OCI-LY3 (cell line): Measurements from ENCODE around the gene HPCAL1.

Experiments
- H2AFZ ChIP-seq: fragments of 200-600, 300-600 bp; shearing (Covaris generic); 2 replicates; pipeline ENCODE4 v1.6.0; 2014; ENCODE audit warnings: antibody characterized with exemption, low read depth, low read length
- H3K27ac ChIP-seq: fragments of 200-600, 300-600 bp; sonication (generic); 2 replicates; pipeline ENCODE4 v1.5.1; 2014; ENCODE audit warnings: mild to moderate bottlenecking, low read length, moderate library complexity, mixed read lengths
- H3K27me3 ChIP-seq: fragments of 200-600, 300-600 bp; sonication (generic); 2 replicates; pipeline ENCODE4 v1.6.1; 2014; ENCODE audit warnings: low read depth, low read length, mixed read lengths
- H3K36me3 ChIP-seq: fragments of 200-600, 300-600 bp; sonication (generic); replicated peaks from 2 replicates; pipeline ENCODE3; 2014; ENCODE audit warnings: low read depth, low read length, mixed read lengths
- H3K4me1 ChIP-seq: fragments of 300-600, 200-600 bp; sonication (generic); 2 replicates; pipeline ENCODE4 v1.6.1; 2014; ENCODE audit warnings: low read length, mixed read lengths
- H3K4me2 ChIP-seq: fragments of 200-600, 300-600 bp; sonication (generic); 2 replicates; pipeline ENCODE4 v1.6.1; 2014; ENCODE audit warnings: low read length, mixed read lengths
- H3K4me3 ChIP-seq: fragments of 300-600, 200-600 bp; sonication (generic); 2 replicates; pipeline ENCODE4 v1.5.1; 2014; ENCODE audit warnings: antibody characterized with exemption, mild to moderate bottlenecking, low read length, moderate library complexity
- H3K79me2 ChIP-seq: fragments of 300-600, 200-600 bp; shearing (Covaris generic); 2 replicates; pipeline ENCODE4 v1.6.1; 2014; ENCODE audit warnings: mild to moderate bottlenecking, low read length, mixed read lengths
- H3K9ac ChIP-seq: fragments of 300-600, 200-600 bp; shearing (Covaris generic); 2 replicates; pipeline ENCODE4 v1.6.0; 2014; ENCODE audit warnings: mild to moderate bottlenecking, low read length, moderate library complexity
- H3K9me3 ChIP-seq: fragments of 200-600, 300-600 bp; shearing (Covaris generic); 2 replicates; pipeline ENCODE4 v1.6.1; 2014; ENCODE audit warnings: low read length, mixed read lengths; ENCODE audit not compliant: insufficient read depth
- H4K20me1 ChIP-seq: fragments of 200-600, 300-600 bp; sonication (generic); 2 replicates; pipeline ENCODE4 v1.6.1; 2016; ENCODE audit warnings: low read length, mixed read lengths; ENCODE audit not compliant: insufficient read depth
- EZH2phosphoT487 ChIP-seq: fragments of 200-600 bp; shearing (Covaris generic); IDR thresholded peaks from 2 replicates; pipeline ENCODE4 v1.6.1; 2018; ENCODE audit warnings: antibody characterized with exemption, mixed run types, low read depth
- TF ChIP-seq, protein P1 (sequence below): fragments of 200-600, 300-600 bp; sonication (generic); IDR thresholded peaks from 2 replicates; pipeline ENCODE4 v1.5.1; 2014; ENCODE audit warnings: antibody characterized with exemption, low read length, low read depth

Gene HPCAL1

DNA sequence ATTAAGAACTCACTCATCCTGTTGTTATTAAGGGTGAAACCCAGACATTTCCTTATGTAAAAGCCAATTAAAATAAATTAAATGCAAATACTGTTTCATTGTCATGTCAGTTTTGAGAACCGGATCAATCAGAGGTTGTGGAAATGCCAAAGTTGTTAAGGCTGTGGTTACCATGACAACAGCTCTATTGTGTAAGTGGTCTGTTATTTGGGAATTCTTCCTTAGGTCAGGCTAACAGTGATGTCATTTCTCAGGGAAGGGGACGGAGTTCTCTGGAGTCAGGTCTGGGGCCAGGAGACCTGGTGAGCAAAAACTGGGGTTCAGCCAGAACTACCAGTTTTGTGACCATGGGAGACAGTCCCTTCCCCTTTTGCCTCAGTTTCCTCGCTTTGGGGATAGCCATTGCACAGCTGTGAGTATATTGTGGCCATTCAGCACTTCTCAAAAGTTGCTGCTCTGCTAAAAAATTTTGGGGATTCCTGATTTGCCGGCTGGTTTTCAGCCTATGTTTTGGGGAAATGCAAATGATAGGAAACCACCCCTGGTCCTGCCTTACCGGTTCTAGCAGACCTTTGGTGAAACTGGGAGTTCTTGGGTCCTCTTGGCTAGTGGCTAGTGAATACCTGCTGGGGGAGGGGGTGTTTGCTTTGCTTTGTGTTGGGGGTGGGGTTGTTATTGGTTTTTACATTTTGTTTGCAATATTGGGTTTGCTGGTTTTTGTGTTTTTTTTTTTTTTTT, 21.6 kb downstream of the HPCAL1 start:
- H2AFZ ChIP-seq: no peak overlapping the region
- 0 out of 2 replicates have a peak overlapping the region, but pooled peaks have one; percentile 4 for H3K4me3 ChIP-seq
- TF ChIP-seq, protein P1, sequence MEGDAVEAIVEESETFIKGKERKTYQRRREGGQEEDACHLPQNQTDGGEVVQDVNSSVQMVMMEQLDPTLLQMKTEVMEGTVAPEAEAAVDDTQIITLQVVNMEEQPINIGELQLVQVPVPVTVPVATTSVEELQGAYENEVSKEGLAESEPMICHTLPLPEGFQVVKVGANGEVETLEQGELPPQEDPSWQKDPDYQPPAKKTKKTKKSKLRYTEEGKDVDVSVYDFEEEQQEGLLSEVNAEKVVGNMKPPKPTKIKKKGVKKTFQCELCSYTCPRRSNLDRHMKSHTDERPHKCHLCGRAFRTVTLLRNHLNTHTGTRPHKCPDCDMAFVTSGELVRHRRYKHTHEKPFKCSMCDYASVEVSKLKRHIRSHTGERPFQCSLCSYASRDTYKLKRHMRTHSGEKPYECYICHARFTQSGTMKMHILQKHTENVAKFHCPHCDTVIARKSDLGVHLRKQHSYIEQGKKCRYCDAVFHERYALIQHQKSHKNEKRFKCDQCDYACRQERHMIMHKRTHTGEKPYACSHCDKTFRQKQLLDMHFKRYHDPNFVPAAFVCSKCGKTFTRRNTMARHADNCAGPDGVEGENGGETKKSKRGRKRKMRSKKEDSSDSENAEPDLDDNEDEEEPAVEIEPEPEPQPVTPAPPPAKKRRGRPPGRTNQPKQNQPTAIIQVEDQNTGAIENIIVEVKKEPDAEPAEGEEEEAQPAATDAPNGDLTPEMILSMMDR: no peak
- TF ChIP-seq EZH2phosphoT487: no peak
- peaks cover 9% of the 10 kb centered on the region; the same call in 1 of the 2 replicates for H4K20me1 ChIP-seq
- no peaks in the 10 kb centered on the region for H3K36me3 ChIP-seq
- no peaks in the 10 kb centered on the region for H3K27me3 ChIP-seq
- H3K4me1 ChIP-seq: peaks cover 25% of the 10 kb centered on the region
- no peak overlapping the region for H3K27ac ChIP-seq
- no peak overlapping the region for H3K9ac ChIP-seq
- no peaks in the 10 kb centered on the region for H3K9me3 ChIP-seq
- peak overlapping the region; percentile 53 for H3K4me2 ChIP-seq
- H3K79me2 ChIP-seq: 0 out of 2 replicates have a peak, but pooled peaks cover 3% of the 10 kb centered on the region

- H3K27ac ChIP-seq: no peak overlapping the region
- no peaks in the 10 kb centered on the region for H3K9me3 ChIP-seq
- H4K20me1 ChIP-seq: peaks cover 9% of the 10 kb centered on the region; the same call in 1 of the 2 replicates
- no peak overlapping the region for H3K4me3 ChIP-seq
- H3K79me2 ChIP-seq: 0 out of 2 replicates have a peak, but pooled peaks cover 3% of the 10 kb centered on the region
- no peaks in the 10 kb centered on the region for H3K27me3 ChIP-seq
- peak overlapping the region; percentile 46 for H3K4me2 ChIP-seq
- no peak overlapping the region for H3K9ac ChIP-seq
- H3K4me1 ChIP-seq: peaks cover 36% of the 10 kb centered on the region
- no peaks in the 10 kb centered on the region for H3K36me3 ChIP-seq
- H2AFZ ChIP-seq: no peak overlapping the region
- TF ChIP-seq, protein P1: no peak
- no peak for TF ChIP-seq EZH2phosphoT487
These were observed 22.8 kb downstream of the HPCAL1 start for GRCh38 chr2:10325278-10326145.

DNA sequence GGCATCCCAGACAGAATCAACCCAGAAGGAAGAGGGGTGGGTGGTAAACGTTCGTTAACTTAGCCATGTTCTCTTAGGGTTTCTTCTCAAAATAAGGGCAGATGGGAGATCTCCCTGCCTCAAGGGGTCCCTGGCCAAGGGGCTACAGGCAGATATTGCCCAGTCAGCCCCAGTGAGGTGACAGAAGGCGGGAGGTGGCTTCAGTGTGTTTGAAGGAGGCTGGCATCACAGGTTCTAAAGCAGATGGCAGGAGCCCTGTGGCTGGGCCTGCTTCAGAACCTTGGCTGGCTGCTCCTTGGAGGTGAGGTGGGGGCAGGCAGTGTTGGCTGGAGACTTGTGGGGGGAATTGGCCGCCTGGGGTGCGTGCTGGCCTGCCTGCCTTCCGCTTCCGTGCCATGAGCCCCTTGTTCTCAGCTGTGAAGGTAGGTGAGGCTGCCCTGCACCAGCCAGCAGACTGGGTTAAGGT, 23.5 kb downstream of the HPCAL1 start:
- Histone ChIP-seq H3K27me3 (no peaks in the 10 kb centered on the region), H3K4me1 (peaks cover 43% of the 10 kb centered on the region), H3K36me3 (no peaks in the 10 kb centered on the region), H2AFZ (no peak overlapping the region), H3K9me3 (no peaks in the 10 kb centered on the region), H3K4me2 (no peak overlapping the region), H4K20me1 (peaks cover 9% of the 10 kb centered on the region; the same call in 1 of the 2 replicates), H3K4me3 (no peak overlapping the region), H3K27ac (no peak overlapping the region), H3K9ac (no peak overlapping the region), H3K79me2 (0 out of 2 replicates have a peak, but pooled peaks cover 3% of the 10 kb centered on the region)
- no peak for TF ChIP-seq EZH2phosphoT487
- TF ChIP-seq, protein P1: no peak
